ENCODE results near the gene EIF2AK3. TPM values are rescaled to one million over a fixed set of nuclear protein-coding genes. Genes with fewer than 3 reads are reported as not detected.
A peak's percentile ranks its signal among the peaks of the same experiment; 100 is the strongest.

Gene EIF2AK3
- polyA plus RNA-seq, 1 of the 3 experiments (the other 2 are of a cell fraction) = 2.2 TPM

DNA sequence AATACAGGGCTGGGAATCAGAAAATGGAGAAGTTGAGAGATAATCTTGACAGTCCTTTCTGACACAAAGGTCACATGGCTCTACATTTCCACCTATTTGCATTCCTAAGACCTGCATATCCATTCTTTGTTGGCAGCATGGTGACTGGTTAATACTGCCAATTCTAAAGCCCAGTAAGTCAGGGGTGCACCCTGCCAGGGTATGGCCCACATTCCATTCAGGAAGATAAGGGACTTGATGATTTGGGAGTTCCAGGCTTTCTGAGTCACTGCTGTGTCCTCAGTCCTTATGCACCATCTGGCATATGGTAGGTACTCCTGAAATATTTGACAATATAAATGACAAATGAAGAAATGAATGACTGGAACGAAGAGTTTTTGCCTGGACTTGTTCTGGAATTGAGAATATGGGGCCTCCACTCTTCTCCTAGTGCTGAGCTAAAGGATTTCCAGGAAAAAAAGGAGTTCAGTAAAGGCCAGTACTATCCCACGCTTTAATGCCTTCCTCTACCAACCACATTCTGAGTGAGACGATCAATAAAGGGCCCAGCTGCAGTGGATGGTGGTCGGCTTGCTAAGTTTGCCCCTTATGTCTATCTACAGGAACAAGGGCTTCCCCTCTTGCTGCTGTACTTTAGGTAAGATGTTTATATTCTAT, 31.7 kb upstream of the EIF2AK3 start:
- POLR2A ChIA-PET = no interaction called here
- no peaks in the 10 kb centered on the region for H3K9me3 ChIP-seq
- H3F3A ChIP-seq (replicated peaks; ENCODE audit: insufficient read depth) = peaks cover 37% of the 10 kb centered on the region
- no peak for DNase-seq
- no peak overlapping the region; a peak in 1 of 4 replicates for H3K4me3 ChIP-seq (ENCODE audit: low read depth in 2 of 2, low read length in 1 of 2)
- CTCF ChIA-PET = interaction anchor here (1.4 to 4.3 kb wide), 5 partner anchors 10 to 81 kb away, joined by 3 to 32 read pairs (median 21); no protein-coding TSS in a partner anchor
- no peaks in the 10 kb centered on the region for H3K9me2 ChIP-seq
- peak overlapping the region; percentile 50; the same call in 1 of the 2 replicates for H3K4me2 ChIP-seq
- H3K79me2 ChIP-seq (ENCODE audit: insufficient read depth) = no peaks in the 10 kb centered on the region
- no peaks in the 10 kb centered on the region for H3K36me3 ChIP-seq (replicated peaks in 1 of 2; ENCODE audit: control insufficient read depth in 1 of 2, insufficient read depth in 2 of 2, low read length in 1 of 2)
- peaks cover 0 to 19% of the 10 kb centered on the region in 2 experiments; a peak in 2 of 4 replicates for H3K4me1 ChIP-seq (ENCODE audit: control insufficient read depth in 1 of 2, insufficient read depth in 2 of 2, low read depth in 1 of 2, low read length in 1 of 2)
- WGBS (ENCODE audit: low lambda C conversion rate) = 70% methylated on average over 4 of the region's 4 CpGs
- TF ChIP-seq TEAD4 (IDR thresholded peaks at IDR 0.05; ENCODE audit: borderline replicate concordance, insufficient read depth) (no peak), RCOR1 (IDR thresholded peaks at IDR 0.05; ENCODE audit: low read length) (no peak), GATA2 (CRISPR knock-in tag; IDR thresholded peaks at IDR 0.05) (no peak), FOSL2 (IDR thresholded peaks at IDR 0.05; ENCODE audit: borderline replicate concordance, low read depth) (peak; percentile 35; the same call in 1 of the 2 replicates), PBX3 (IDR thresholded peaks at IDR 0.05) (peak; percentile 27; the same call in 1 of the 2 replicates), RAD21 (IDR thresholded peaks at IDR 0.05; ENCODE audit: low read length) (no peak), CHD2 (IDR thresholded peaks at IDR 0.05; ENCODE audit: low read length, partially characterized antibody) (no peak), JUND (IDR thresholded peaks at IDR 0.05) (0 out of 2 replicates have a peak, but pooled peaks have one; percentile 35), NFIC (IDR thresholded peaks at IDR 0.05; ENCODE audit: borderline replicate concordance) (no peak), FOXJ3 (CRISPR knock-in tag; IDR thresholded peaks at IDR 0.05) (no peak), TCF12 (IDR thresholded peaks at IDR 0.05) (peak; percentile 49; the same call in 1 of the 2 replicates), SMC3 (IDR thresholded peaks at IDR 0.05; ENCODE audit: low read depth, low read length) (no peak)
- TF ChIP-seq, protein P1, sequence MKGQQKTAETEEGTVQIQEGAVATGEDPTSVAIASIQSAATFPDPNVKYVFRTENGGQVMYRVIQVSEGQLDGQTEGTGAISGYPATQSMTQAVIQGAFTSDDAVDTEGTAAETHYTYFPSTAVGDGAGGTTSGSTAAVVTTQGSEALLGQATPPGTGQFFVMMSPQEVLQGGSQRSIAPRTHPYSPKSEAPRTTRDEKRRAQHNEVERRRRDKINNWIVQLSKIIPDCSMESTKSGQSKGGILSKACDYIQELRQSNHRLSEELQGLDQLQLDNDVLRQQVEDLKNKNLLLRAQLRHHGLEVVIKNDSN (IDR thresholded peaks at IDR 0.05; ENCODE audit: borderline replicate concordance, low read depth) = 0 out of 2 replicates have a peak, but pooled peaks have one; percentile 24
- H3K27ac ChIP-seq (ENCODE audit: low read depth in 2 of 2, low read length in 1 of 2) = peak overlapping the region; percentile 68 to 88; a peak in 3 of 4 replicates
- H3K27me3 ChIP-seq (ENCODE audit: insufficient read depth) = no peaks in the 10 kb centered on the region
- no peaks in the 10 kb centered on the region for H4K20me1 ChIP-seq (ENCODE audit: insufficient read depth)
- H3K9ac ChIP-seq = peak overlapping the region; percentile 18; the same call in 1 of the 2 replicates
- H2AFZ ChIP-seq (ENCODE audit: low read depth) = peak overlapping the region; percentile 67; the same call in 1 of the 2 replicates

DNA sequence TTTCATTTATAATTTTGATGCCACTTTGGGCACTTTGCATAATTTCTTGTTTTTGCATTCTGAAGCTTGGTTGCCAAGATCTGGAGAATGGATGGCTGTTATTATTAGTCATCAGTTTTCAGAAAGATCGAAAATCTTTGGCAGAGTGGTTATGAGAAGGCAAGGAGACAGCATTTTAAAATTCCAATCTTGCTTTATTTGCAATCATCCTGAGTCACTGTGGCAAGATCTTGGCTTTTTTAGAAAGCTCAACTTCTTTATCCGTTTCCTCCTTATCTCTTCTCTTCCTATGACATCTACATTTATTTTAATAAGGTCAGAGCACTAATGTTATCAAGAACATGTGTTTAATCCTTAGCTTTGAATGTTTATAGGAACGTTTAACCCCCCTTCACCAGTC, 31.1 kb upstream of the EIF2AK3 start:
- Histone ChIP-seq H3K4me2 (peak overlapping the region; percentile 50; the same call in 1 of the 2 replicates), H3K27ac (ENCODE audit: low read depth in 2 of 2, low read length in 1 of 2) (peak overlapping the region; percentile 68 to 88; a peak in 3 of 4 replicates), H3K79me2 (ENCODE audit: insufficient read depth) (no peaks in the 10 kb centered on the region), H3K4me1 (ENCODE audit: control insufficient read depth in 1 of 2, insufficient read depth in 2 of 2, low read depth in 1 of 2, low read length in 1 of 2) (peaks cover 0 to 19% of the 10 kb centered on the region in 2 experiments; a peak in 2 of 4 replicates), H4K20me1 (ENCODE audit: insufficient read depth) (no peaks in the 10 kb centered on the region), H3K27me3 (ENCODE audit: insufficient read depth) (no peaks in the 10 kb centered on the region), H3K36me3 (replicated peaks in 1 of 2; ENCODE audit: control insufficient read depth in 1 of 2, insufficient read depth in 2 of 2, low read length in 1 of 2) (no peaks in the 10 kb centered on the region), H3K9ac (peak overlapping the region; percentile 18; the same call in 1 of the 2 replicates), H3K9me3 (no peaks in the 10 kb centered on the region), H2AFZ (ENCODE audit: low read depth) (peak overlapping the region; percentile 67; the same call in 1 of the 2 replicates), H3K9me2 (no peaks in the 10 kb centered on the region), H3K4me3 (ENCODE audit: low read depth in 2 of 2, low read length in 1 of 2) (no peak overlapping the region), H3F3A (replicated peaks; ENCODE audit: insufficient read depth) (peaks cover 37% of the 10 kb centered on the region)
- no peak for DNase-seq
- POLR2A ChIA-PET = interaction anchor here (0.6 kb wide), 1 partner anchor 257 kb away, joined by 3 read pairs; no protein-coding TSS in a partner anchor
- CTCF ChIA-PET = interaction anchor here (1.4 to 4.3 kb wide), 5 partner anchors 11 to 82 kb away, joined by 3 to 32 read pairs (median 21); no protein-coding TSS in a partner anchor
- WGBS (ENCODE audit: low lambda C conversion rate) = 10% methylated on average over 3 of the region's 3 CpGs
- TF ChIP-seq FOXM1 (IDR thresholded peaks at IDR 0.05; ENCODE audit: low read depth) (0 out of 2 replicates have a peak, but pooled peaks have one; percentile 56), TAF1 (IDR thresholded peaks at IDR 0.05; ENCODE audit: borderline replicate concordance, low read depth, low read length) (no peak), RFX5 (IDR thresholded peaks at IDR 0.05; ENCODE audit: low read length) (no peak), YY1 (IDR thresholded peaks at IDR 0.05; ENCODE audit: low read depth) (no peak), CTCF (IDR thresholded peaks at IDR 0.05) (no peak), PBX3 (IDR thresholded peaks at IDR 0.05) (peak; percentile 76)
- TF ChIP-seq, protein P2, sequence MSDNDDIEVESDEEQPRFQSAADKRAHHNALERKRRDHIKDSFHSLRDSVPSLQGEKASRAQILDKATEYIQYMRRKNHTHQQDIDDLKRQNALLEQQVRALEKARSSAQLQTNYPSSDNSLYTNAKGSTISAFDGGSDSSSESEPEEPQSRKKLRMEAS (IDR thresholded peaks at IDR 0.05; ENCODE audit: low read depth) = no peak
- TF ChIP-seq, protein P3, sequence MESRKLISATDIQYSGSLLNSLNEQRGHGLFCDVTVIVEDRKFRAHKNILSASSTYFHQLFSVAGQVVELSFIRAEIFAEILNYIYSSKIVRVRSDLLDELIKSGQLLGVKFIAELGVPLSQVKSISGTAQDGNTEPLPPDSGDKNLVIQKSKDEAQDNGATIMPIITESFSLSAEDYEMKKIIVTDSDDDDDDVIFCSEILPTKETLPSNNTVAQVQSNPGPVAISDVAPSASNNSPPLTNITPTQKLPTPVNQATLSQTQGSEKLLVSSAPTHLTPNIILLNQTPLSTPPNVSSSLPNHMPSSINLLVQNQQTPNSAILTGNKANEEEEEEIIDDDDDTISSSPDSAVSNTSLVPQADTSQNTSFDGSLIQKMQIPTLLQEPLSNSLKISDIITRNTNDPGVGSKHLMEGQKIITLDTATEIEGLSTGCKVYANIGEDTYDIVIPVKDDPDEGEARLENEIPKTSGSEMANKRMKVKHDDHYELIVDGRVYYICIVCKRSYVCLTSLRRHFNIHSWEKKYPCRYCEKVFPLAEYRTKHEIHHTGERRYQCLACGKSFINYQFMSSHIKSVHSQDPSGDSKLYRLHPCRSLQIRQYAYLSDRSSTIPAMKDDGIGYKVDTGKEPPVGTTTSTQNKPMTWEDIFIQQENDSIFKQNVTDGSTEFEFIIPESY (IDR thresholded peaks at IDR 0.05; ENCODE audit: borderline replicate concordance, low read depth) = no peak
